Measurements from ENCODE around the gene CPAMD8.
"Not testable (repeated sequence)": the region's sequence is repeated elsewhere in the genome, so short reads cannot be mapped to it uniquely, and the experiment has no call there.

The CPAMD8 gene

GRCh38 chr19:16876904-16877361, 149.7 kb downstream of the CPAMD8 start:
- no peak for TF ChIP-seq CTCF (IDR thresholded peaks at IDR 0.05; ENCODE audit: poor library complexity, severe bottlenecking)
- ATAC-seq (ENCODE audit: low read depth) (no peak), DNase-seq (ENCODE audit: low spot score) (no peak)
- Histone ChIP-seq H3K4me3 (ENCODE audit: severe bottlenecking) (no peak overlapping the region), H3K27ac (ENCODE audit: poor library complexity, severe bottlenecking) (no peak overlapping the region), H3K36me3 (ENCODE audit: low read depth) (peaks cover 48% of the 10 kb centered on the region), H3K9me3 (ENCODE audit: severe bottlenecking) (peaks cover 9% of the 10 kb centered on the region), H3K4me1 (ENCODE audit: insufficient read depth, poor library complexity, severe bottlenecking) (no peaks in the 10 kb centered on the region), H3K27me3 (ENCODE audit: insufficient read depth, poor library complexity, severe bottlenecking) (no peaks in the 10 kb centered on the region)

GRCh38 chr19:16875584-16876555, 150.7 kb downstream of the CPAMD8 start:
- peaks cover 58% of the 10 kb centered on the region for H3K36me3 ChIP-seq (ENCODE audit: low read depth)
- no peak overlapping the region for H3K27ac ChIP-seq (ENCODE audit: poor library complexity, severe bottlenecking)
- H3K27me3 ChIP-seq (ENCODE audit: insufficient read depth, poor library complexity, severe bottlenecking), result no peaks in the 10 kb centered on the region
- no peaks in the 10 kb centered on the region for H3K9me3 ChIP-seq (ENCODE audit: severe bottlenecking)
- TF ChIP-seq CTCF (IDR thresholded peaks at IDR 0.05; ENCODE audit: poor library complexity, severe bottlenecking), result no peak
- no peak for DNase-seq (ENCODE audit: low spot score)
- ATAC-seq (ENCODE audit: low read depth), result no peak
- H3K4me1 ChIP-seq (ENCODE audit: insufficient read depth, poor library complexity, severe bottlenecking), result no peaks in the 10 kb centered on the region
- no peak overlapping the region for H3K4me3 ChIP-seq (ENCODE audit: severe bottlenecking)

- H3K4me3 ChIP-seq (ENCODE audit: severe bottlenecking); H3K4me1 ChIP-seq (ENCODE audit: insufficient read depth, poor library complexity, severe bottlenecking); ATAC-seq (ENCODE audit: low read depth); DNase-seq (ENCODE audit: low spot score); H3K9me3 ChIP-seq (ENCODE audit: severe bottlenecking); H3K27me3 ChIP-seq (ENCODE audit: insufficient read depth, poor library complexity, severe bottlenecking): not testable (repeated sequence)
- peak overlapping the region; percentile 24 for H3K27ac ChIP-seq (ENCODE audit: poor library complexity, severe bottlenecking)
- H3K36me3 ChIP-seq (ENCODE audit: low read depth), result peaks cover 60% of the 10 kb centered on the region
Observed at GRCh38 chr19:16874978-16875299, 151.7 kb downstream of the CPAMD8 start.

GRCh38 chr19:16874250-16874977, 152.2 kb downstream of the CPAMD8 start:
- H3K9me3 ChIP-seq (ENCODE audit: severe bottlenecking), result no peaks in the 10 kb centered on the region
- peaks cover 62% of the 10 kb centered on the region for H3K36me3 ChIP-seq (ENCODE audit: low read depth)
- H3K27me3 ChIP-seq (ENCODE audit: insufficient read depth, poor library complexity, severe bottlenecking), result no peaks in the 10 kb centered on the region
- no peak overlapping the region for H3K4me3 ChIP-seq (ENCODE audit: severe bottlenecking)
- no peak for ATAC-seq (ENCODE audit: low read depth)
- no peaks in the 10 kb centered on the region for H3K4me1 ChIP-seq (ENCODE audit: insufficient read depth, poor library complexity, severe bottlenecking)
- DNase-seq (ENCODE audit: low spot score), result no peak
- no peak for TF ChIP-seq CTCF (IDR thresholded peaks at IDR 0.05; ENCODE audit: poor library complexity, severe bottlenecking)
- H3K27ac ChIP-seq (ENCODE audit: poor library complexity, severe bottlenecking), result peak overlapping the region; percentile 24

DNA sequence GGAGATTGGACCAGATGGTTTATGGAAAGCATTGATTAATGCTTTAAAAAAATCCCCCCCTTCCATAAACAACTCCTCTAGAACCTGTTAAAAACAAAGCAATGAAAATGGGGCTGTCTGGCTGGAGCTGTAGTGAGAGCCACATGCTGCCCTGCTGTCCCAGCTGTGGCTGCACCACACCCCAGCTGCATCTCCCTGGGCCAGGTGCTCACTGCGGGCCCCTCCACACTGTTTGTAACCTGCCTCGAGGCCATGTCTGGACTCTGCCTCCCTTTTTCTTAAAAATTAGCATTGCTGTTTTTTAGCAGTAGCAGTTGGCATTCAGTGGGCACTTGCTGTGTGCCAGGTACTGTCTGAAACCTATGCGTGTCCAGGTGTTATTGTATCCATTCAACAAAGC, 153.0 kb downstream of the CPAMD8 start:
- TF ChIP-seq CTCF (IDR thresholded peaks at IDR 0.05; ENCODE audit: poor library complexity, severe bottlenecking), result no peak
- DNase-seq (ENCODE audit: low spot score) (no peak), ATAC-seq (ENCODE audit: low read depth) (no peak)
- no peaks in the 10 kb centered on the region for H3K27me3 ChIP-seq (ENCODE audit: insufficient read depth, poor library complexity, severe bottlenecking)
- no peaks in the 10 kb centered on the region for H3K4me1 ChIP-seq (ENCODE audit: insufficient read depth, poor library complexity, severe bottlenecking)
- H3K4me3 ChIP-seq (ENCODE audit: severe bottlenecking), result no peak overlapping the region
- H3K9me3 ChIP-seq (ENCODE audit: severe bottlenecking), result no peaks in the 10 kb centered on the region
- peaks cover 56% of the 10 kb centered on the region for H3K36me3 ChIP-seq (ENCODE audit: low read depth)
- no peak overlapping the region for H3K27ac ChIP-seq (ENCODE audit: poor library complexity, severe bottlenecking)
